ENCODE results near the gene MRTFA.
"Not testable (repeated sequence)": the region's sequence is repeated elsewhere in the genome, so short reads cannot be mapped to it uniquely, and the experiment has no call there.

Gene MRTFA

GRCh38 chr22:40594346-40594745 is 42.2 kb downstream of the MRTFA start:
- no peak for DNase-seq

GRCh38 chr22:40593460-40594273 is 42.9 kb downstream of the MRTFA start:
- DNase-seq = no peak

- no peak for DNase-seq
These were observed 44.0 kb downstream of the MRTFA start for GRCh38 chr22:40592352-40593113.

GRCh38 chr22:40588726-40589125 is 47.8 kb downstream of the MRTFA start:
- no peak for DNase-seq

- no peak for DNase-seq
These were observed 49.7 kb downstream of the MRTFA start for GRCh38 chr22:40586781-40587180.

GRCh38 chr22:40585310-40585751 is 51.2 kb downstream of the MRTFA start:
- no peak for DNase-seq

GRCh38 chr22:40584766-40585165 is 51.8 kb downstream of the MRTFA start:
- not testable (repeated sequence) for DNase-seq

- DNase-seq = no peak
These were observed 53.3 kb downstream of the MRTFA start for GRCh38 chr22:40583053-40583741.

- no peak for DNase-seq
These were observed 54.5 kb downstream of the MRTFA start for GRCh38 chr22:40582063-40582462.

GRCh38 chr22:40580631-40581030 is 55.9 kb downstream of the MRTFA start:
- no peak for DNase-seq

- no peak for DNase-seq
These were observed 58.3 kb downstream of the MRTFA start for GRCh38 chr22:40578171-40578570.

GRCh38 chr22:40572976-40573375 is 63.5 kb downstream of the MRTFA start:
- no peak for DNase-seq

GRCh38 chr22:40571887-40572286 is 64.6 kb downstream of the MRTFA start:
- no peak for DNase-seq

GRCh38 chr22:40567626-40568328 is 68.7 kb downstream of the MRTFA start:
- DNase-seq = no peak

GRCh38 chr22:40567106-40567505 is 69.4 kb downstream of the MRTFA start:
- no peak for DNase-seq

- DNase-seq = no peak
These were observed 75.5 kb downstream of the MRTFA start for GRCh38 chr22:40560994-40561515.

GRCh38 chr22:40560551-40560950 is 76.0 kb downstream of the MRTFA start:
- no peak for DNase-seq

- DNase-seq = no peak
These were observed 78.5 kb downstream of the MRTFA start for GRCh38 chr22:40557972-40558371.

- no peak for DNase-seq
These were observed 79.9 kb downstream of the MRTFA start for GRCh38 chr22:40556641-40557040.

GRCh38 chr22:40554023-40554422 is 82.5 kb downstream of the MRTFA start:
- DNase-seq = not testable (repeated sequence)

GRCh38 chr22:40553014-40553554 is 83.4 kb downstream of the MRTFA start:
- no peak for DNase-seq

- DNase-seq = no peak
These were observed 84.4 kb downstream of the MRTFA start for GRCh38 chr22:40552070-40552469.
